Measurements from ENCODE around the gene CCDC85C. TPM values are rescaled to one million over a fixed set of nuclear protein-coding genes. Genes with fewer than 3 reads are reported as not detected.

Gene CCDC85C
- total and polyA plus RNA-seq, 2 of the 4 experiments (the other 2 are of a cell fraction): 16.0 to 19.0 TPM

GRCh38 chr14:99519931-99520421, 84.0 kb downstream of the CCDC85C start:
- POLR2A ChIA-PET (ENCODE audit: unreplicated experiment): no interaction called here
- TF ChIP-seq MAZ (IDR thresholded peaks at IDR 0.05; ENCODE audit: borderline replicate concordance, low read depth, low read length) (no peak), ELK1 (IDR thresholded peaks at IDR 0.05; ENCODE audit: borderline replicate concordance, low read depth, low read length) (no peak), MAFK (IDR thresholded peaks at IDR 0.05; ENCODE audit: low read depth, low read length) (no peak), RCOR1 (IDR thresholded peaks at IDR 0.05; ENCODE audit: insufficient replicate concordance, low read length) (no peak), CHD1 (IDR thresholded peaks at IDR 0.05; ENCODE audit: low read depth, low read length) (no peak), CEBPB (IDR thresholded peaks at IDR 0.05; ENCODE audit: low read depth, low read length) (no peak), FOS (IDR thresholded peaks at IDR 0.05; ENCODE audit: low read depth, low read length) (no peak), MXI1 (IDR thresholded peaks at IDR 0.05; ENCODE audit: borderline replicate concordance, low read depth, low read length) (no peak), USF2 (IDR thresholded peaks at IDR 0.05; ENCODE audit: low read depth, low read length) (no peak), SMC3 (IDR thresholded peaks at IDR 0.05; ENCODE audit: low read depth, low read length) (no peak), POLR2A (IDR thresholded peaks at IDR 0.05; ENCODE audit: low read depth, low read length) (no peak), BHLHE40 (IDR thresholded peaks at IDR 0.05; ENCODE audit: low read depth, low read length) (no peak), CTCF (conservative IDR thresholded peaks at IDR 0.05; ENCODE audit: low read depth, low read length) (no peak), RFX5 (IDR thresholded peaks at IDR 0.05; ENCODE audit: low read depth, low read length) (no peak), RAD21 (IDR thresholded peaks at IDR 0.05; ENCODE audit: low read length) (no peak), NFE2L2 (IDR thresholded peaks at IDR 0.05; ENCODE audit: low read depth, low read length) (no peak)
- dilution Hi-C loops (cut with HindIII; ENCODE audit: low sequenced_read_pairs, unreplicated experiment): no loop called here
- no peak for DNase-seq
- Histone ChIP-seq H3K4me3 (ENCODE audit: insufficient read depth, low read depth, low read length) (no peak overlapping the region), H2BK120ac (ENCODE audit: low read depth, low read length) (no peak overlapping the region; the same call in 1 of the 2 replicates), H3K14ac (replicated peaks; ENCODE audit: low read depth, low read length) (no peak overlapping the region), H3K4ac (ENCODE audit: low read depth, low read length) (0 out of 2 replicates have a peak overlapping the region, but pooled peaks have one; percentile 2), H2AK5ac (ENCODE audit: low read depth, low read length) (no peak overlapping the region), H2BK15ac (ENCODE audit: low read depth, low read length) (no peak overlapping the region), H2BK20ac (ENCODE audit: low read depth, low read length) (no peak overlapping the region), H4K8ac (ENCODE audit: low read depth in 2 of 2, low read length in 2 of 2) (no peak overlapping the region), H3K4me1 (ENCODE audit: control insufficient read depth, insufficient read depth, low read length) (peaks cover 29% of the 10 kb centered on the region), H3K27me3 (ENCODE audit: control insufficient read depth, insufficient read depth, low read length) (no peaks in the 10 kb centered on the region), H4K91ac (ENCODE audit: insufficient read depth, low read depth, low read length) (no peak overlapping the region), H2AFZ (replicated peaks; ENCODE audit: low read length, poor library complexity) (no peak overlapping the region), H3K9me1 (ENCODE audit: insufficient read depth, low read length) (peaks cover 10% of the 10 kb centered on the region), H2BK5ac (ENCODE audit: low read depth, low read length, poor library complexity, severe bottlenecking) (no peak overlapping the region), H4K5ac (ENCODE audit: low read depth, low read length) (no peak overlapping the region), H3K27ac (ENCODE audit: insufficient read depth, low read length) (no peak overlapping the region), H4K20me1 (ENCODE audit: insufficient read depth, low read length) (peaks cover 41% of the 10 kb centered on the region), H3K36me3 (ENCODE audit: control insufficient read depth, insufficient read depth, low read length) (no peaks in the 10 kb centered on the region; the same call in none of the 2 replicates), H3K56ac (ENCODE audit: extremely low read depth, insufficient read depth, low read length) (no peak overlapping the region), H3K4me2 (ENCODE audit: low read depth, low read length) (no peak overlapping the region), H2AK9ac (replicated peaks; ENCODE audit: low read depth, low read length, poor library complexity) (no peak overlapping the region), H3K23ac (ENCODE audit: low read depth, low read length) (no peak overlapping the region), H3K18ac (ENCODE audit: low read depth, low read length) (no peak overlapping the region), H3K9me3 (ENCODE audit: control insufficient read depth, insufficient read depth, low read length) (no peaks in the 10 kb centered on the region), H3K9ac (ENCODE audit: low read depth, low read length) (no peak overlapping the region), H3K79me1 (ENCODE audit: low read depth in 1 of 2, low read length in 2 of 2) (peaks cover 24 to 81% of the 10 kb centered on the region in 2 experiments)
- intact Hi-C loops (cut with micrococcal nuclease): loop anchor here (5.0 kb wide), 1 partner anchor 162 kb away; the partner anchor contains the start of gene CYP46A1
- CTCF ChIA-PET: no interaction called here
- no TSS peak for BruUV-seq (replicated peaks)
- ATAC-seq (ENCODE audit: low read depth): no peak
- no CpG with 5 or more reads among the region's 6 CpGs for WGBS, 2 experiments (ENCODE audit: extremely low coverage in 2 of 2, insufficient read length in 1 of 2)
- in situ Hi-C loops (cut with MboI; ENCODE audit: low sequenced_read_pairs): loop anchor here (5.0 to 10.0 kb wide), 2 partner anchors 102 to 385 kb away; no protein-coding TSS in a partner anchor
